ENCODE results near the gene DIO3.
"Not testable (repeated sequence)": the region's sequence is repeated elsewhere in the genome, so short reads cannot be mapped to it uniquely, and the experiment has no call there.

Gene DIO3

DNA sequence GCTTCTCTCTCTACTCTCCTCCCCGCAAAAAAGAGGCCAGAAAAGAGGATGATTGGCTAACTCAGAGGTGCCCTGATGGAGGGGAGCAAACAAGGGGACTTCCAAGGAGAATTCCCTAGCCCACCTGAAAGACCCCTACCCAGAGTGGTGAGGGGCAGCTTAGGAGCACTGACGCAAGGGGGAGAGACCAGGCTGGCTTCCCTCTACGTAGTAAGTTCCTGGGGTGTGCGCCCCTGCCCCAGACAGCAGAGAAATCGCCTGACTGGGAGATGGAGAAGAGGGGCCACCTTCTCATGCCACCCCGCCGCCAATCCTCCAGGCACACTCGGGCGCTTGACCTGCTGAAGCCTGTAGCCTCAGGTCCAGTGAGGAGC lies 2.1 kb upstream of the DIO3 start:
- no peak for DNase-seq (ENCODE audit: low spot score)

GRCh38 chr14:101559624-101560533 lies 1.4 kb upstream of the DIO3 start:
- DNase-seq (ENCODE audit: low spot score): no peak

DNA sequence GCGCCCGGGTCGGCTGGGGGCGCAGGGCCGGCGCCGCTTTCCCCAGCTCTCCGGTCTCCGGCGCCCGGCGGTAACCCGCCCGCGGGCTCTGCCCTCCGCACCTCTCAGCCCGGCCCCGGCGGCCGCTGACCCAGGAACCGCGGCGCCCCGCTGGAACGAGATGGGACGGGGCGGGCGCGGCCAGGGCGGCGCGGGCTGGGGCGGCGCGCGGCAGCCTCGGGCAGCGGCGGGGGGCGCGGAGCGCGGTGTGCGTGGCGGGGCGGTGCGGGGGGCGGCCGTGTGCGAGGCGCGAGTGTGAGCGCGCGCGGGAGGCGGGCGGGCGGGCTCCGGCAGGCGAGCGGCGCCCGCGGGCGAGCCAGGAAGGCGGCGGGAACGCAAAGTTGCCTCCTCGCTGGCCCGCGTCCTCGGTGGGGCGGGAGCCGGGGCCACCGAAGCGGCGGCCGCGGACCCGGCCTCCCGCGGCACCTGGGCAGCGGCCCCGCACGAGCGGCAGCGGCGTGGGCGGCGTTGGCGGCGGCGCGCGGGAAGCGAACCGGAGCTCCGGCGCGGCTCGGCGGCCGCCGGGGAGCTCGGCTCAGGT lies 671 bp upstream of the DIO3 start:
- no peak for DNase-seq (ENCODE audit: low spot score)

GRCh38 chr14:101561897-101562490 lies 699 bp downstream of the DIO3 start:
- no peak for DNase-seq (ENCODE audit: low spot score)

DNA sequence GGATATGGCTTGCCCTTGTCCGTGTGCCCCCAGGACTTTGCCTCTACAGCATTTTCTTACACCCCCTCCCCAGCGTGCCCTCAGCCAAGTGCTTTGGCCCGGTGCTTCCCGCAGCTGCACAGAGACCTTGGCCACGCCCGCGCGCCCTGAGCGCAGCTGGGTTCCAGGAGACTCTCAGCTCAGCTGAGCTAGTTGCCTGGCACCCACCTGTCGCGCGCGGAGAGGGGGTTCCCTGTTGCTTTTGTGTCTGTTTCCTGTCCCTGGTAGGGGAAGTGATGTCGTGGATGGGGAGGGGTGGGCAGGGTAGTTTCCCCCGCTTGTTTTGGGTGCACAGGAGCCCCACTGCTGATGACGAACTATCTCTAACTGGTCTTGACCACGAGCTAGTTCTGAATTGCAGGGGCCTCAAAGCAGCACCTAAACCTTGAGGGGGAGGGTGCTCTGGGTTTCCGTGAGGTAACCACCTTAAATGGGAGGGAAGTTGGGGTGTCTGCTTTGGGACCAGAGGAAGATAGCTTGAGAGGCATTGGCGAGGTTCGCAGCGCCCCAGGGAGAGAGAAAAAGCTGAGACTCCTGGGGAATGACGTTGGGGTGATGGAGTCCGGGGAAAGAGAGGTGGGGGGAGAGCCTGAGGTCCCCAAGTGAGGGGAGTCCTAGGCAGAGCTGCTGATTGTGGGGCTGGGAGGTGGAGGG lies 1.5 kb downstream of the DIO3 start:
- DNase-seq (ENCODE audit: low spot score): no peak

DNA sequence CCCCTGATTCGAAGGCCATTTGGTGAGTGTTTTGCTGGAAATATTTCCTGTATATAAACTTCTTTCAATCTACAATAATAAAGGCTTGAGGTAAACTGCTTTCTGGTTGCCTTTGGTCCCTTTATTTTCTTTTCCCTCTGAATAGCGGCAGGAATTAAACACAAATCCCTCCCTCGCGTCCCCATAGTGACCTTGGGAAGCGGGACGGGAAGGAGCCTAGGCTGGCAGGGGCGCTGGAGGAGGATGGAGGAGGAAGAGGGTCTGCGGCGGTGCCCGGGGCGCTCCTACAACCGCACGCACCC lies 2.0 kb downstream of the DIO3 start:
- no peak for DNase-seq (ENCODE audit: low spot score)

DNA sequence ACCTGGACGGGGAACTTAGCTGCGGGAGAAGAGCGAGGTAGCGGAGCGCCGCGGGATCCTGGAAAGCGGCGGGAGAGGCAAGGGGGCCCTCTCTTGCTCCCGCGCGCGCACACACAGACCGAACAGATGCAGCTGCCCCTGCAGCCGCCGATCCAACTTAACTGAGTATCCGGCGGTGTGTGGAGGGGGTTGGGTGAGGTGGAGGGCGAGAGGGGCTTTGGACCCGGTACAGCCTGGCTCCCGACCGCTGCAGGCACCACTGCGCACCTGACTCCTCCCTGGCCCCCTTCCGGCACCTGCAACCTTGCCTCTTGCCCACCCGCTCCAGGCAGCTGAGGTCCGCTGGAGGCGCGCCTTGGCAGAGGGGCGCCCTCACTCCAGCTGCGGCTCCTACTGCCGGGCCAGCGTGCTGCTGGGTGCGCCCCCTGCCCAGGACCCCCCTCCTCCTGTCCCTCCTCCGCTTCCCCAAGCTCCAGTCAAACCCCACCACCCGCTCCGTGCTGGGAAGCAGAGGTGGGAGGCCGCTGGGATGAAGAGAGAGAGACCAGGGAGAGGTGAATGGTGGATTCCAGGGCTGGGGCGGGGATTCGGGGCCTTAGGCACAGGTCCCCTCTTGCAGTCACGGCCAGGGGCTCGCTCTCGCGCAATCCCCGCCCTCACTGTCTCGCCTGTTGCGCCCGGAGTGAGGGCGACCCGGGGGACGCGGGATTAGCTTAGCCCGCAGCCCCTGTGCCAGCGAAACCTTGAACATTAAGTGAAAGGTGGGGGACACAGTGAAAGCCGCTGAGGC lies 2.6 kb downstream of the DIO3 start:
- DNase-seq (ENCODE audit: low spot score): no peak

- DNase-seq (ENCODE audit: low spot score): no peak
These were observed 3.1 kb downstream of the DIO3 start for GRCh38 chr14:101564444-101564776.

GRCh38 chr14:101564819-101565698 lies 3.8 kb downstream of the DIO3 start:
- no peak for DNase-seq (ENCODE audit: low spot score)

DNA sequence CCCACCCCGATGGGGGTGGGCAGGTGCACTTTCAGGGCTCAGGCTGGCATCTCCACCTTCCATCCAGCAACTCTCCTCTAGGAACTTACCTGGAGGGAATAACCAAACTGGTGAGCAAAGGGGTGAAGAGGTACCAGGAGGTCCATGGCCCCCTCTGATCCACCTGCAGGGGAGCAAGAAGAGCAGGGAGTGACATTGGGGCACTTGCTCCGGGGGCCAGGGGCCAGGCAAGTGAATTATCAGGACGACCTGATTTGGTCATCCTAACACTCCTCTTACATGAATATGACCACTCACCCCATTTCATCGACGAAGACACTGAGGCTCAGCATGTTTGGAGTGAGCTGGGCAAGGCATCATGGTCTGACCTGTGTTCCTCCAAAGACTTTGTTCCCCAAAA lies 6.0 kb downstream of the DIO3 start:
- DNase-seq (ENCODE audit: low spot score): no peak

GRCh38 chr14:101571004-101571403 lies 9.7 kb downstream of the DIO3 start:
- DNase-seq (ENCODE audit: low spot score): no peak

- DNase-seq (ENCODE audit: low spot score): not testable (repeated sequence)
These were observed 11.2 kb downstream of the DIO3 start for GRCh38 chr14:101572526-101572925.

DNA sequence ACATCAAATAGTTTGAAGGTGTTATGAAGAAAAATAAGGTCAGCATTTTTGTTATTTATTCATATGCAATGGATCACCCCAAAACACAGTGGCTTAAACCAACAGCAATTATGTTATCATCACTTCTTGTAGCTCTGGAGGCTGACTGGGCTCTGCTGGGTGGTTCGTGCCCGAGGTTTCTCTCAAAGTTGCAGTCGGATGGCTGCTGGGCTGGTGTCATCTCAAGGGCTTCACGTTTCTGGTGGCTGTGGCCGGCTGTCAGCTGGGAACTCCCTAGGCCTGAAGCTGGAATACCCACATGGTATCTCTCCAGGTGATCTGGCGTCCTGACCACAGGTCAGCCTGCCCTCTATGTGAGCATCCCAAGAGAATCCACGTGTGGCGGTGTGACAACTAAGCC lies 12.0 kb downstream of the DIO3 start:
- DNase-seq (ENCODE audit: low spot score): no peak

GRCh38 chr14:101575581-101575980 lies 14.3 kb downstream of the DIO3 start:
- DNase-seq (ENCODE audit: low spot score): no peak

GRCh38 chr14:101577221-101577909 lies 16.1 kb downstream of the DIO3 start:
- no peak for DNase-seq (ENCODE audit: low spot score)

- DNase-seq (ENCODE audit: low spot score): no peak
These were observed 17.2 kb downstream of the DIO3 start for GRCh38 chr14:101578489-101578888.

DNA sequence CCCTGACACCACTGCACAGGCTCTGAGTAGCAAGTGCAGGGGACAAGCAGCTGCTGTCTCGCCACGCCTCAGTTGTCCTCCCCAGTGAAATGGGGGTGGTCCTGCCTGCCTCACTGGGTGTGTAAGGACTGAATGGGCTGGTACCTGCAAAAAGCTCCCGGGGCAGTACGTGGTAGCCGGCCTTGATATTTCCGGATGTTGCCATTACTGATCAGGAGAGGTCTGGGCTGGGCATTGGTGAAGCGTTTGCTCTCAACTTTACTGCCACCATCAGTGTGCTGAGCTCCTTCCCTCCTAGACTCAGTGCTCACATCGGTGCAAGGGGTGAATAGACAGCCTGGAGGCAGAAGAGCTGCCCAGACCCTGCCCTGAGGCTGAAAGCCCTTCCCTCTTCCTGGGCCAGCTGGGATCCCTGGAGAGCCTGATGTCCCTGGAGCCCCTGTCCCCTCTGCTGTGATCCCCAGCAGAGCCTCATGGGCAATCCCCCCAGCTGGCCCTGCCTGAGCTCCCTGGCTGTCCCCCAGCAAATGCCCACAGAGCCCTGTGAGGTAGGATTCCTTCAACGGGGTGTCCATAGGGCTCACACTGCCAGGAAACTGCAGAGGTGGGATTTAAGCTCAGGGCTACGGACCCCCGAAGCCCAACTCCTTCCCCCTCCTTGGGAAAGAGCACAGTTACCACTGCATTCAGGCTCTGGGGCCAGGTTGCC lies 18.2 kb downstream of the DIO3 start:
- DNase-seq (ENCODE audit: low spot score): no peak

- no peak for DNase-seq (ENCODE audit: low spot score)
These were observed 20.5 kb downstream of the DIO3 start for GRCh38 chr14:101581806-101582205.

DNA sequence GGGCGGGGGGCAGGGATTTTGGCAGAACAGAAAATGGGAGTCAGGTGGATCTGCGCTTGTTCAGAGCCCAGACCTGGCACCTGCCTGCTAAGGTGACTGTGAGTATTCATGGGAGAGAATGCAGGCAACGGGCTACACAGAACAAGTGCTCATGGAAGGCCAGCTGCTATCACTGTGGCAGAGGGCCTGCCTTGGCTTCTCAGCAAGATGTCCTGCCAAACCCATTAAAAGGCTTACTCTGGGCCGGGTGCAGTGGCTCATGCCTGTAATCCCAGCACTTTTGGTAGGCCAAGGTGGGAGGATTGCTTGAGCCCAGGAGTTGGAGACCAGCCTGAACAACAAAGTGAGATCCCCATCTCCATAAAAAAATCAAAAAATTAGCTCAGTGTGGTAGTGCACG lies 21.0 kb downstream of the DIO3 start:
- DNase-seq (ENCODE audit: low spot score): no peak

Data from hepatic stellate cell (primary cell).